HL-60 (cell line): Measurements from ENCODE around the gene BCAS3.

Experiments used
- DNase-seq, 2 experiments: peaks; one replicate each; pipeline ENCODE4 v3.0.0-alpha.2; 2010 to 2020; ENCODE audit warnings: low read depth in 1 of 2, low spot score in 1 of 2
- H3K27ac ChIP-seq: fragments of 250-450 bp; sonication (Bioruptor Pico); replicated peaks from 2 replicates; pipeline ENCODE4 v1.5.1; 2020; ENCODE audit warnings: mild to moderate bottlenecking, moderate library complexity
- H3K27me3 ChIP-seq: fragments of 250-450 bp; sonication (Bioruptor Pico); 2 replicates; pipeline ENCODE4 v1.5.1; 2021; ENCODE audit warnings: mild to moderate bottlenecking, moderate library complexity; ENCODE audit not compliant: insufficient read depth, poor library complexity, severe bottlenecking
- H3K4me3 ChIP-seq: replicated peaks from 2 replicates; pipeline ENCODE4 v1.5.1; 2011; ENCODE audit warnings: mild to moderate bottlenecking, control low read depth, low read length; ENCODE audit not compliant: insufficient read depth
- CTCF ChIP-seq: IDR thresholded peaks from one replicate; pipeline ENCODE4 v1.5.1; 2011; ENCODE audit warnings: low read length, control low read depth, inconsistent platforms; ENCODE audit not compliant: insufficient read depth
- GABPA ChIP-seq: IDR thresholded peaks from 2 replicates; pipeline ENCODE4 v1.6.1; 2012; ENCODE audit warnings: low read depth
- POLR2AphosphoS5 ChIP-seq: IDR thresholded peaks from 2 replicates; pipeline ENCODE4 v1.6.1; 2012; ENCODE audit warnings: low read depth
- REST ChIP-seq: IDR thresholded peaks from 2 replicates; pipeline ENCODE4 v1.6.1; 2012; ENCODE audit warnings: low read depth; ENCODE audit not compliant: insufficient replicate concordance
- SPI1 ChIP-seq: IDR thresholded peaks from 2 replicates; pipeline ENCODE4 v1.6.1; 2012; ENCODE audit warnings: low read depth, mild to moderate bottlenecking, borderline replicate concordance

Gene BCAS3

GRCh38 chr17:61422116-61422799, 744.6 kb downstream of the BCAS3 start:
- no peak for DNase-seq
- Histone ChIP-seq H3K27ac (no peak overlapping the region), H3K27me3 (peaks cover 19% of the 10 kb centered on the region), H3K4me3 (no peak overlapping the region)
- TF ChIP-seq REST (no peak), GABPA (no peak), SPI1 (no peak), POLR2AphosphoS5 (no peak), CTCF (no peak)

- no peak for DNase-seq
- no peak for TF ChIP-seq SPI1
- TF ChIP-seq POLR2AphosphoS5 = no peak
- TF ChIP-seq CTCF = no peak
- TF ChIP-seq GABPA = no peak
- no peak for TF ChIP-seq REST
- no peak overlapping the region for H3K27ac ChIP-seq
- no peak overlapping the region for H3K4me3 ChIP-seq
- H3K27me3 ChIP-seq = peaks cover 19% of the 10 kb centered on the region
Measured at GRCh38 chr17:61422869-61423268, 745.2 kb downstream of the BCAS3 start.

GRCh38 chr17:61423967-61424649, 746.5 kb downstream of the BCAS3 start:
- H3K27ac ChIP-seq = no peak overlapping the region
- TF ChIP-seq CTCF = no peak
- no peak for TF ChIP-seq SPI1
- TF ChIP-seq REST = no peak
- no peak for TF ChIP-seq GABPA
- no peak for TF ChIP-seq POLR2AphosphoS5
- DNase-seq = no peak

More at GRCh38 chr17:61423967-61424649, 746.5 kb downstream of the BCAS3 start:
- Histone ChIP-seq H3K27me3 (peaks cover 14% of the 10 kb centered on the region), H3K4me3 (no peak overlapping the region)
